ENCODE measurements around the gene IQCH. TPM values are rescaled to one million over a fixed set of nuclear protein-coding genes. Genes with fewer than 3 reads are reported as not detected.

IQCH gene
- total and polyA plus RNA-seq, 2 experiments from 2014 or later, result 1.7 to 4.6 TPM

GRCh38 chr15:67396114-67396513 is 141.5 kb downstream of the IQCH start (continued):
- TF ChIP-seq ETS1 (IDR thresholded peaks at IDR 0.05), result no peak
- no peak for TF ChIP-seq EZH2phosphoT487 (IDR thresholded peaks at IDR 0.05; ENCODE audit: unreplicated experiment)
- TF ChIP-seq ZNF331 (CRISPR knock-in tag; IDR thresholded peaks at IDR 0.05; ENCODE audit: low read depth), result no peak
- no peak for TF ChIP-seq POLR2AphosphoS5 (IDR thresholded peaks at IDR 0.05; ENCODE audit: low read depth)
- no peak for TF ChIP-seq NANOG (IDR thresholded peaks at IDR 0.05; ENCODE audit: borderline replicate concordance)
- TF ChIP-seq ZNF114 (CRISPR knock-in tag; IDR thresholded peaks at IDR 0.05), result no peak
- no peak for TF ChIP-seq JUNB (IDR thresholded peaks at IDR 0.05; ENCODE audit: unreplicated experiment)

- TF ChIP-seq STAT1 (IDR thresholded peaks at IDR 0.05; ENCODE audit: unreplicated experiment) (no peak), ETS1 (IDR thresholded peaks at IDR 0.05) (no peak), ZNF114 (CRISPR knock-in tag; IDR thresholded peaks at IDR 0.05) (no peak)
- H3K36me3 ChIP-seq (ENCODE audit: insufficient read depth), result no peaks in the 10 kb centered on the region
- Mint-ChIP-seq H3K27me3 (ENCODE audit: insufficient read depth, low read depth, poor library complexity) (no peaks in the 10 kb centered on the region), H3K4me3 (no peak overlapping the region), H3K9me3 (no peaks in the 10 kb centered on the region), H3K36me3 (ENCODE audit: low read depth) (no peaks in the 10 kb centered on the region), H3K4me1 (peaks cover 23% of the 10 kb centered on the region), H3K27ac (no peak overlapping the region)
- H4K20me1 ChIP-seq (replicated peaks; ENCODE audit: insufficient read depth), result no peaks in the 10 kb centered on the region
- H3K9me2 ChIP-seq (ENCODE audit: insufficient read depth), result no peaks in the 10 kb centered on the region
- H3K79me2 ChIP-seq (replicated peaks; ENCODE audit: insufficient read depth), result no peaks in the 10 kb centered on the region
- ATAC-seq, result no peak
- H3K4me3 ChIP-seq, result no peak overlapping the region
- no peak for DNase-seq (ENCODE audit: low spot score)
- peaks cover 14% of the 10 kb centered on the region; the same call in 1 of the 2 replicates for H3K4me1 ChIP-seq (ENCODE audit: insufficient read depth)
- no peak overlapping the region for H2AFZ ChIP-seq
- H3K4me2 ChIP-seq, result no peak overlapping the region
- no peak overlapping the region for H3K27ac ChIP-seq (ENCODE audit: low read depth)
- no peaks in the 10 kb centered on the region for H3K27me3 ChIP-seq (ENCODE audit: insufficient read depth)
- H3F3A ChIP-seq (replicated peaks; ENCODE audit: low read depth), result no peaks in the 10 kb centered on the region
Measured at GRCh38 chr15:67397139-67397538, 142.6 kb downstream of the IQCH start.

- H3K4me3 Mint-ChIP-seq, result no peak overlapping the region
Measured at GRCh38 chr15:67399925-67400324, 145.3 kb downstream of the IQCH start.

More at GRCh38 chr15:67399925-67400324, 145.3 kb downstream of the IQCH start:
- H3K36me3 ChIP-seq (ENCODE audit: insufficient read depth), result no peaks in the 10 kb centered on the region
- no peaks in the 10 kb centered on the region for H3K27me3 Mint-ChIP-seq (ENCODE audit: insufficient read depth, low read depth, poor library complexity)
- H3K79me2 ChIP-seq (replicated peaks; ENCODE audit: insufficient read depth), result no peaks in the 10 kb centered on the region
- H3K27ac ChIP-seq (ENCODE audit: low read depth), result no peak overlapping the region
- H3K4me3 ChIP-seq, result no peak overlapping the region
- no peaks in the 10 kb centered on the region for H3K9me3 Mint-ChIP-seq
- ATAC-seq (no peak), DNase-seq (ENCODE audit: low spot score) (no peak)
- peaks cover 33% of the 10 kb centered on the region for H3K4me1 Mint-ChIP-seq
- H3K36me3 Mint-ChIP-seq (ENCODE audit: low read depth), result no peaks in the 10 kb centered on the region
- H3K4me1 ChIP-seq (ENCODE audit: insufficient read depth), result peaks cover 20% of the 10 kb centered on the region; the same call in 1 of the 2 replicates
- H3K9me2 ChIP-seq (ENCODE audit: insufficient read depth), result no peaks in the 10 kb centered on the region
- H3K27me3 ChIP-seq (ENCODE audit: insufficient read depth), result no peaks in the 10 kb centered on the region
- H3F3A ChIP-seq (replicated peaks; ENCODE audit: low read depth), result no peaks in the 10 kb centered on the region
- no peak overlapping the region for H2AFZ ChIP-seq
- no peaks in the 10 kb centered on the region for H4K20me1 ChIP-seq (replicated peaks; ENCODE audit: insufficient read depth)
- H3K4me2 ChIP-seq, result no peak overlapping the region
- TF ChIP-seq ZNF462 (CRISPR knock-in tag; IDR thresholded peaks at IDR 0.05), result no peak
- H3K27ac Mint-ChIP-seq, result no peak overlapping the region
